MCF 10A (cell line): ENCODE data around the gene UCN2. TPM values are rescaled to one million over a fixed set of nuclear protein-coding genes. Genes with fewer than 3 reads are reported as not detected.
A peak's percentile ranks its signal among the peaks of the same experiment; 100 is the strongest.

Source experiments
- BruUV-seq: library from RNA; stranded (reverse); fragments of 400-500 nt; replicated peaks from 2 replicates; lab custom pipeline; 2021; lab: Mats Ljungman, UMichigan
- CTCF ChIA-PET: fragments of 300-600 bp; sonication (Branson Sonifier 250); formaldehyde crosslinking; extraction: SDS; loops from one replicate; lab custom pipeline; 2021; ENCODE audit warnings: antibody characterized with exemption, inconsistent platforms; lab: Yijun Ruan, JAX
- POLR2A ChIA-PET: fragments of 300-600, 350-650 bp; sonication (Branson Sonifier 250); formaldehyde crosslinking; extraction: SDS; loops from one replicate; lab custom pipeline; 2020; ENCODE audit warnings: antibody characterized with exemption, inconsistent platforms; lab: Yijun Ruan, JAX
- DNase-seq: peaks from one replicate; pipeline ENCODE4 v3.0.0-alpha.2; 2018; ENCODE audit not compliant: unreplicated experiment
- H3K27ac Mint-ChIP-seq: one replicate; pipeline ENCODE4 v1.8.0; 2022; ENCODE audit warnings: mild to moderate bottlenecking, low read depth, mixed read lengths; ENCODE audit not compliant: unreplicated experiment
- H3K27me3 Mint-ChIP-seq: one replicate; pipeline ENCODE4 v1.8.0; 2022; ENCODE audit warnings: mixed read lengths; ENCODE audit not compliant: insufficient read depth, unreplicated experiment
- H3K36me3 Mint-ChIP-seq: one replicate; pipeline ENCODE4 v1.8.0; 2022; ENCODE audit warnings: mild to moderate bottlenecking, moderate library complexity, mixed read lengths; ENCODE audit not compliant: insufficient read depth, unreplicated experiment
- H3K4me1 Mint-ChIP-seq: one replicate; pipeline ENCODE4 v1.8.0; 2022; ENCODE audit warnings: mixed read lengths; ENCODE audit not compliant: insufficient read depth, unreplicated experiment
- H3K4me3 Mint-ChIP-seq: one replicate; pipeline ENCODE4 v1.8.0; 2022; ENCODE audit warnings: mild to moderate bottlenecking, moderate library complexity, mixed read lengths; ENCODE audit not compliant: unreplicated experiment
- H3K9me3 Mint-ChIP-seq: one replicate; pipeline ENCODE4 v1.8.0; 2022; ENCODE audit warnings: mixed read lengths; ENCODE audit not compliant: unreplicated experiment
- CTCF ChIP-seq: fragments of 200-600 bp; IDR thresholded peaks from one replicate; pipeline ENCODE4 v1.8.0; 2022; ENCODE audit warnings: antibody characterized with exemption, mild to moderate bottlenecking; ENCODE audit not compliant: unreplicated experiment
- intact Hi-C: fragments of 100-400 bp; cut with micrococcal nuclease; formaldehyde crosslinking; loops from 2 replicates; pipeline ENCODE4 v1.14.1; 2022
- total RNA-seq: library from RNA; stranded (reverse); gene quantifications from 2 replicates; pipeline ENCODE4 v1.2.3, GENCODE V29; 2022

Gene UCN2
- total RNA-seq, 1 experiment from 2014 or later = 3.8 TPM

GRCh38 chr3:48595075-48595525 lies 31.5 kb upstream of the UCN2 start, which contains the start of gene COL7A1:
COL7A1 (minus strand) TSS chr3:48595329; CDS start chr3:48595159, 170 bp downstream.
- BruUV-seq = no TSS peak
- peak within 1 kb of the TSS; percentile 68 for H3K27ac Mint-ChIP-seq
- peaks cover 49% of the 10 kb centered on the region for H3K4me1 Mint-ChIP-seq
- ChIA-PET POLR2A (interaction anchor here (0.9 to 8.9 kb wide), 8 partner anchors 14 to 155 kb away, joined by 3 to 107 read pairs (median 4); partner anchors contain the start of genes CCDC51, IP6K2, PFKFB4 and SLC26A6), CTCF (interaction anchor here (0.5 to 1.0 kb wide), 3 partner anchors 14 to 71 kb away, joined by 3 to 7 read pairs (median 4); no protein-coding TSS in a partner anchor)
- H3K4me3 Mint-ChIP-seq = peak within 1 kb of the TSS; percentile 48
- no peak for DNase-seq
- H3K27me3 Mint-ChIP-seq = no peaks in the 10 kb centered on the region
- H3K36me3 Mint-ChIP-seq = peaks cover 28% of the 10 kb centered on the region
- no peak for TF ChIP-seq CTCF
- intact Hi-C loops = no loop called here
- H3K9me3 Mint-ChIP-seq = no peaks in the 10 kb centered on the region

GRCh38 chr3:48594417-48595049 lies 31.0 kb upstream of the UCN2 start:
- peaks cover 46% of the 10 kb centered on the region for H3K4me1 Mint-ChIP-seq
- peak overlapping the region; percentile 59 for H3K27ac Mint-ChIP-seq
- CTCF ChIA-PET = interaction anchor here (0.5 to 1.0 kb wide), 3 partner anchors 14 to 72 kb away, joined by 3 to 7 read pairs (median 4); no protein-coding TSS in a partner anchor
- TSS peak; percentile 21 for BruUV-seq
- no peak for DNase-seq
- no peaks in the 10 kb centered on the region for H3K9me3 Mint-ChIP-seq
- TF ChIP-seq CTCF = no peak
- H3K4me3 Mint-ChIP-seq = peak overlapping the region; percentile 48
- intact Hi-C loops = no loop called here
- POLR2A ChIA-PET = interaction anchor here (1.0 to 8.9 kb wide), 5 partner anchors 15 to 122 kb away, joined by 3 to 93 read pairs (median 3); partner anchors contain the start of genes IP6K2, SLC26A6 and UQCRC1
- H3K27me3 Mint-ChIP-seq = no peaks in the 10 kb centered on the region
- peaks cover 29% of the 10 kb centered on the region for H3K36me3 Mint-ChIP-seq

- Mint-ChIP-seq H3K27ac (no peak overlapping the region), H3K4me1 (peaks cover 41% of the 10 kb centered on the region), H3K4me3 (no peak overlapping the region), H3K27me3 (no peaks in the 10 kb centered on the region), H3K36me3 (peaks cover 18% of the 10 kb centered on the region), H3K9me3 (no peaks in the 10 kb centered on the region)
- intact Hi-C loops = no loop called here
- TF ChIP-seq CTCF = no peak
- ChIA-PET CTCF (interaction anchor here (0.6 kb wide), 1 partner anchor 420 kb away, joined by 6 read pairs; no protein-coding TSS in a partner anchor), POLR2A (no interaction called here)
- DNase-seq = no peak
- BruUV-seq = no TSS peak
Measured at GRCh38 chr3:48593337-48593736, 29.8 kb upstream of the UCN2 start.

GRCh38 chr3:48592519-48593087 lies 29.0 kb upstream of the UCN2 start:
- Mint-ChIP-seq H3K4me3 (no peak overlapping the region), H3K27ac (no peak overlapping the region), H3K4me1 (peaks cover 34% of the 10 kb centered on the region), H3K9me3 (no peaks in the 10 kb centered on the region), H3K36me3 (peaks cover 25% of the 10 kb centered on the region), H3K27me3 (no peaks in the 10 kb centered on the region)
- intact Hi-C loops = no loop called here
- CTCF ChIA-PET = interaction anchor here (0.6 kb wide), 1 partner anchor 421 kb away, joined by 6 read pairs; no protein-coding TSS in a partner anchor
- BruUV-seq = no TSS peak
- TF ChIP-seq CTCF = no peak
- no peak for DNase-seq
- POLR2A ChIA-PET = no interaction called here
